Activated CD4-positive, alpha-beta T cell treated with anti-CD3 and anti-CD28 coated beads, Interleukin-2, Interleukin-4, amounts not matched to agents 100 ng/mL and 50 ng/mL, durations not matched to agents 16 hours and 8 hours (primary cell): ENCODE results near the gene VN1R4.
A peak's percentile ranks its signal among the peaks of the same experiment; 100 is the strongest.
"Not testable (repeated sequence)": the region's sequence is repeated elsewhere in the genome, so short reads cannot be mapped to it uniquely, and the experiment has no call there.

Source experiments
- DNase-seq: peaks from one replicate; pipeline ENCODE4 v3.0.0-alpha.2; 2020; ENCODE audit warnings: low spot score

VN1R4 gene

GRCh38 chr19:53267623-53268022, at the start of gene VN1R4:
Gene VN1R4, minus strand, starts transcription at chr19:53267723. Its CDS starts 58 bp downstream, at chr19:53267665.
- not testable (repeated sequence) for DNase-seq

GRCh38 chr19:53311897-53312296, 44.4 kb upstream of the VN1R4 start:
- DNase-seq = no peak

- no peak for DNase-seq
Measured at GRCh38 chr19:53311044-53311443, 43.5 kb upstream of the VN1R4 start.

GRCh38 chr19:53308339-53308811, 40.9 kb upstream of the VN1R4 start:
- no peak for DNase-seq

- not testable (repeated sequence) for DNase-seq
Measured at GRCh38 chr19:53301341-53301740, 33.8 kb upstream of the VN1R4 start.

GRCh38 chr19:53294786-53295441, 27.4 kb upstream of the VN1R4 start:
- no peak for DNase-seq

- DNase-seq = no peak
Measured at GRCh38 chr19:53290758-53291549, 23.4 kb upstream of the VN1R4 start.

- DNase-seq = no peak
Measured at GRCh38 chr19:53285087-53285486, 17.6 kb upstream of the VN1R4 start.

GRCh38 chr19:53281947-53282346, 14.4 kb upstream of the VN1R4 start:
- not testable (repeated sequence) for DNase-seq

GRCh38 chr19:53275480-53275879, 8.0 kb upstream of the VN1R4 start:
- DNase-seq = no peak

GRCh38 chr19:53272044-53272443, 4.5 kb upstream of the VN1R4 start:
- DNase-seq = no peak

- DNase-seq = not testable (repeated sequence)
Measured at GRCh38 chr19:53269861-53270260, 2.3 kb upstream of the VN1R4 start.

GRCh38 chr19:53257715-53258342, 9.7 kb downstream of the VN1R4 start, which contains the start of gene VN1R2:
Gene VN1R2, plus strand, starts transcription at chr19:53258292. Its CDS starts 84 bp downstream, at chr19:53258376.
- not testable (repeated sequence) for DNase-seq

- DNase-seq = peak; percentile 65
Measured at GRCh38 chr19:53254411-53255341, 12.8 kb downstream of the VN1R4 start, which contains the start of gene ZNF677. Gene ZNF677, minus strand, starts transcription at chr19:53254873. Its CDS starts 3,323 bp downstream, at chr19:53251550.

GRCh38 chr19:53246498-53246897, 21.0 kb downstream of the VN1R4 start:
- DNase-seq = no peak

GRCh38 chr19:53237114-53237777, 30.3 kb downstream of the VN1R4 start:
- no peak for DNase-seq

- DNase-seq = no peak
Measured at GRCh38 chr19:53224606-53225005, 42.9 kb downstream of the VN1R4 start.

- not testable (repeated sequence) for DNase-seq
Measured at GRCh38 chr19:53222716-53223115, 44.8 kb downstream of the VN1R4 start.
